Measurements from ENCODE around the gene FIG4. TPM values are rescaled to one million over a fixed set of nuclear protein-coding genes. Genes with fewer than 3 reads are reported as not detected.
"Not testable (repeated sequence)": the region's sequence is repeated elsewhere in the genome, so short reads cannot be mapped to it uniquely, and the experiment has no call there.

Gene FIG4
- total RNA-seq, 1 experiment from 2014 or later = 19.0 TPM

DNA sequence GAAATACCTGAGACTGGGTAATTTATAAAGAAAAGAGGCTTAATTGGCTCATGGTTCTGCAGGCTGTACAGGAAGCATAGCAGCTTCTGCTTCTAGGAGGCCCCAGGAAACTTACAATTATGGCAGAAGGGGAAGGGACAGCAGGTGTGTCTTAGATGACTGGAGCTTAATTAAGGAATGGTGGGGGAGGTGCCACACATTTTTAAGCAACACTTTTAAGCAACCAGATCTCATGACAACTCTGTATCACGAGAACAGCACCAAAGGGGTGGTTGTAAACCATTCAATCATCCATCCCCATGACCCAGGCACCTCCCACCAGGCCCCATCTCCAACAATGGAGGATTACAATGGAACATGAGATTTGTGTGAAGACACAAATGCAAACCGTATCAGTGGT is 26.9 kb downstream of the FIG4 start:
- DNase-seq = no peak
- Histone ChIP-seq H3K27me3 (ENCODE audit: control insufficient read depth, insufficient read depth, low read length) (no peaks in the 10 kb centered on the region), H3K4me3 (ENCODE audit: insufficient read depth, low read depth, low read length) (no peak overlapping the region), H3K36me3 (replicated peaks; ENCODE audit: control insufficient read depth, insufficient read depth, low read length) (peaks cover 1% of the 10 kb centered on the region)

DNA sequence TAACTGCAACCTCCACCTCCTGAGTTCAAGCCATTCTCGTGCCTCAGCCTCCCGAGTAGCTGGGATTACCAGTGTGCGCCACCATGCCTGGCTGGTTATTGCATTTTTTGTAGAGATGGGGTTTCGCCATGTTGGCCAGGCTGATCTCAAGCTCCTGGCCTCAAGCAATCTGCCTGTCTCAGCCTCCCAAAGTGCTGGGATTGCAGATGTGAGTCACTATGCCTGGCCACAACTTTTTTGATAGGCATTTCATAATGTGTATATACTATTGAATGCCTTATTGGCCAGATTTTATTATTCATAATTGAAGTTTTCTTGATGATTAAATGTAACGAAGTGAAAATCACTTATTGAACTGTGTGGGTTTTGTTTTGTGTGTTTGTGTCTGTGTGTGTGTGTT is 27.9 kb downstream of the FIG4 start:
- no peaks in the 10 kb centered on the region for H3K27me3 ChIP-seq (ENCODE audit: control insufficient read depth, insufficient read depth, low read length)
- no peak for DNase-seq

DNA sequence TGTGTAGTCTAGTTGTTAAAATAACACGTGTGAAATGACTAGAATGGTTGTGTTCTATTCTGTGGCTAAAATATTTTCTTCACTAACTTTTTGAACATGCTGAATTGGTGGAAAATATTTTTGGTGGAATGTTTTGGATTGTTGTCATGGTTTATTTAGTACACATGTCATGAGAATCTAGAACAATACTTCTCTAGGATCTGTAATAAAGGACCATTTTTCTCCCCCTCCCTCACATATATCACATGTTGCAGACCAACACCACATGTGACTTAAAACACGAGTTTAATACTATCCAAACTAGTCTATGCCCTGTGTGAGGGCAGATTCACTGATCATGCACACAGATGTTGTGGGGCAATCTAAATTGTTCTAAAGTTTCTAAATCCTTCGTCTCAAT is 29.2 kb downstream of the FIG4 start:
- H3K27me3 ChIP-seq (ENCODE audit: control insufficient read depth, insufficient read depth, low read length) = no peaks in the 10 kb centered on the region

More for the DNA sequence above, 27.9 kb downstream of the FIG4 start:
- Histone ChIP-seq H3K4me3 (ENCODE audit: insufficient read depth, low read depth, low read length) (no peak overlapping the region), H3K36me3 (replicated peaks; ENCODE audit: control insufficient read depth, insufficient read depth, low read length) (peaks cover 1% of the 10 kb centered on the region)

DNA sequence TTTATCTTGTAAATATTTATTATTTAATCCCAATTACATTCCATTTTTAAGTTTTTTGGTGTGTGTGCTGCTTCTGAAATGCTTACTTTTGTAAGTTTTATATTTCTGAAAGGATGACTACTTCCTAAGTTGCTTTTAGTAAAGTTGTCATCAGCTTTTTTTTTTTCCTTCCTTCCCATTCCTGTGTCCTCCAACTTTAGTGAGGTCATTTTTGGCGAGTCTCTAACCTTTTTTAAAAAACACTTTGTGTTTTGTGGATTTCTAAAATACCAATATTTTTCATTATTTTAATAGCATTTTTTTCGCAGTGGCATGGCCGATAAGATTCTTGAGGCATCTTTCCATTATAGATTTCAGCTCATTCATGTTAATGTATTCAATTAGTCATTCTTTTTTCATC is 30.9 kb downstream of the FIG4 start:
- Histone ChIP-seq H3K27me3 (ENCODE audit: control insufficient read depth, insufficient read depth, low read length) (no peaks in the 10 kb centered on the region), H3K36me3 (replicated peaks; ENCODE audit: control insufficient read depth, insufficient read depth, low read length) (peaks cover 1% of the 10 kb centered on the region), H3K4me3 (ENCODE audit: insufficient read depth, low read depth, low read length) (no peak overlapping the region)
- no peak for DNase-seq

More for the DNA sequence above, 29.2 kb downstream of the FIG4 start:
- H3K4me3 ChIP-seq (ENCODE audit: insufficient read depth, low read depth, low read length) = no peak overlapping the region
- no peak for DNase-seq
- H3K36me3 ChIP-seq (replicated peaks; ENCODE audit: control insufficient read depth, insufficient read depth, low read length) = peaks cover 1% of the 10 kb centered on the region

DNA sequence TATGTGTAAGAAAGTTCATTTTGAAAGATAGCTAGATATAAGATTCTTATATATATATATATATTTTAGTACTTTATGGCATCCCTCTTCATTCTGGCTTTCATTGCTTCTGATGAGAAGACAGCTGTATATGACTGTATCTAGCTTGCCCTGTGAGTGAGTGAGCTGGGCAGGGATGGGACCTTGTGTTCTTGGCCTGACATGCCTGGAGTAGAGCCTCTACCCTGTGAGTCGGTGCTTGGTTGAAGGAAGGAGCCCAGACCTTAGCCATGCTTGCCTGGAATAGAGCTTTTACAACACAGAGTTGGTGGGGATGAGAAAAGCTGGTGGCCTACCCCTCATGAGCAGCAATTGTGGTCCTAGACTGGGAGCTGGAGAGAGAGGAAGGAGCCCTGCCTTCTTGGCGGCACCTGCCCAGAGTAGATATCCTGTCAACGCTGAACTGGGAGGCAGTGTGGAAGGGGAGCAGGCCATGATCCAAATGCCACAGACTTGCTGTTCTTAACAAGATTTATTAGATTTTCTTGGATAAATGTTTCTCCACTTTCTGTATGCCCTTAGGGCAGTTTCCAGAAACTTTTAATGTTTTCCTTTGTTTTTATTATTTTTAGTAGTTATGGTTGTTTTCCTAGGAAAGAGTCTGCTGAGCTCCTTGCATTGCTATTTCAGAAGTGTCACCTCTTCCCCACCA is 31.6 kb downstream of the FIG4 start:
- no peaks in the 10 kb centered on the region for H3K36me3 ChIP-seq (replicated peaks; ENCODE audit: control insufficient read depth, insufficient read depth, low read length)
- DNase-seq = no peak
- H3K27me3 ChIP-seq (ENCODE audit: control insufficient read depth, insufficient read depth, low read length) = no peaks in the 10 kb centered on the region
- H3K4me3 ChIP-seq (ENCODE audit: insufficient read depth, low read depth, low read length) = no peak overlapping the region

DNA sequence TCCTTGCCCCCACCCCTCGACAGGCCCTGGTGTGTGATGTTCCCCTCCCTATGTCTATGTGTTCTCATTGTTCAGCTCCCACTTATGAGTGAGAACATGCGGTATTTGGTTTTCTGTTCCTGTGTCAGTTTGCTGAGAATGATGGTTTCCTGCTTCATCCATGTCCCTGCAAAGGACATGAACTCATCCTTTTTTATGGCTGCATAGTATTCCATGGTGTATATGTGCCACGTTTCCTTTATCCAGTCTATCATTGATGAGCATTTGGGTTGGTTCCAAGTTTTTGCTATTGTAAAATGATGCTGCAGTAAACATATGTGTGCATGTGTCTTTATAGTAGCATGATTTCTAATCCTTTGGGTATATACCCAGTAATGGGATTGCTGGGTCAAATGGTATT is 34.2 kb downstream of the FIG4 start:
- not testable (repeated sequence) for H3K27me3 ChIP-seq (ENCODE audit: control insufficient read depth, insufficient read depth, low read length); H3K4me3 ChIP-seq (ENCODE audit: insufficient read depth, low read depth, low read length); DNase-seq; H3K36me3 ChIP-seq (replicated peaks; ENCODE audit: control insufficient read depth, insufficient read depth, low read length)

DNA sequence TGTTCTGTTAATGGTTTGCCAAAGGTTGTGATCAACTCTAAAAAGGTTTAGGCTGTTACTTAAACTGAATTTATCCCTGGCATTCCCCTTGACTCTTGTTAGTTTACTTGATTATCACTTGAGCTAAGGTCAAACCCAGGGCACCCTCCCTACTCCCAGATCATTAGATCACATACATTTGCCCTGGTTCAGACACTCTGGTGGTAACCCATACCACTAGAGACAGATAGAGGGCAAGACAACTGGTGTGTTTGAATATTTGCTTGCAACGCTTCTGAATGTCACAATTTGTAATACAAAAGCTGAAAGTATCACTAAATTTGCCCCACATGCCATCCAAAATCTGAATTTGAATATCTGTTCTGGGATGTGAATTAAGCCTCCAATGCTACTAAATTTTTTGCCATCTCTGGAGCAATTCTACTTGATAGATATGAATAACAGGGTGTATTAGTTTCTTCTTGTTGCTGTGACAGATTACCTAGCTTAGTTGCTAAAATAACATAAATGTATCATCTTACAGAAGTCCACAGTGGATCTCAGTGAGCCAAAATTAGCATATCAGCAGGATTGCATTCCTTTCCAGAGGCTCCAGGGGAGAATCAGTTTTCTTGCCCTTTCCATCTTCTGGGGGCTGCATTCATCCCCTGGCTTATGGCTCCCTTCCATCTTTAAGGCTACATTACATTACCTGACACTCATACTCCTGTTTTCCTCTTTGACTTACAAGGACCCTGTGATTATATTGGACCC is 45.4 kb downstream of the FIG4 start:
- Histone ChIP-seq H3K36me3 (replicated peaks; ENCODE audit: control insufficient read depth, insufficient read depth, low read length) (no peaks in the 10 kb centered on the region), H3K27me3 (ENCODE audit: control insufficient read depth, insufficient read depth, low read length) (no peaks in the 10 kb centered on the region), H3K4me3 (ENCODE audit: insufficient read depth, low read depth, low read length) (no peak overlapping the region)
- DNase-seq = peak; percentile 19

DNA sequence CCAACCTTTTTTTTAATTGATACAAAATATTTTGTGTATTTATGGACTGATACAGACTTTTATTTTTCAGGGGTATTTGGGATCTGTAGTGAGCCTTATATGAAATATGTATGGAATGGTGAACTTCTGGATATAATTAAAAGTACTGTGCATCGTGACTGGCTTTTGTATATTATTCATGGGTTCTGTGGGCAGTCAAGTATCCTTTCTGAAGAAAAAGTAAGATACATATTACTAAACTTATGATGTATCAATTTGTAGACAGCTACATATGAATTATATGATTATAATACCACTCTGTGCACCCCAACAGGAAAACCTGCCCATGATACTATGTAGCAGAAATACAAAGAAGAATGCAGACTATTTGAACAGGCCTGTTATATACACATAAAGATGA is 47.2 kb downstream of the FIG4 start:
- Histone ChIP-seq H3K27me3 (ENCODE audit: control insufficient read depth, insufficient read depth, low read length) (no peaks in the 10 kb centered on the region), H3K4me3 (ENCODE audit: insufficient read depth, low read depth, low read length) (no peak overlapping the region), H3K36me3 (replicated peaks; ENCODE audit: control insufficient read depth, insufficient read depth, low read length) (no peaks in the 10 kb centered on the region)
- no peak for DNase-seq

DNA sequence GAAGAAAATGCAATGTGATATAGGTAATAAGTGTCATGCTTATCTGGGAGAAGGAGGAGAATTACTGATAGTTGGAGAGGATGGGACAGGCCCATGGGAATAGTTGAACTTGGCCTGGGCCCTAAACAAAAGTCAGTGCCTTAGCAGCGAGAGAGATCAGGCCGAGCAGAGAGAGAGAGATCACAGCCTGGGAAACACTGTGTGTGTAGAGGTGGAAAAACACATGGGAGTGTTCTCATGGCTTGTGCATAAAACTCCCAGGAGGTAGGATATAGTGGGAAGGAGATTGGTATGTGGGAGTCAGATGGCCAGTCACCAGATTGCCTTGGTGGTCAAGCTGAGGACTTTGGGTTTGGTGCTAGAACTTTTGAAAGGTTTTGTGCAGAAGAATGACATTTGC is 47.6 kb downstream of the FIG4 start:
- no peaks in the 10 kb centered on the region for H3K36me3 ChIP-seq (replicated peaks; ENCODE audit: control insufficient read depth, insufficient read depth, low read length)
- H3K4me3 ChIP-seq (ENCODE audit: insufficient read depth, low read depth, low read length) = no peak overlapping the region
- no peak for DNase-seq
- no peaks in the 10 kb centered on the region for H3K27me3 ChIP-seq (ENCODE audit: control insufficient read depth, insufficient read depth, low read length)

DNA sequence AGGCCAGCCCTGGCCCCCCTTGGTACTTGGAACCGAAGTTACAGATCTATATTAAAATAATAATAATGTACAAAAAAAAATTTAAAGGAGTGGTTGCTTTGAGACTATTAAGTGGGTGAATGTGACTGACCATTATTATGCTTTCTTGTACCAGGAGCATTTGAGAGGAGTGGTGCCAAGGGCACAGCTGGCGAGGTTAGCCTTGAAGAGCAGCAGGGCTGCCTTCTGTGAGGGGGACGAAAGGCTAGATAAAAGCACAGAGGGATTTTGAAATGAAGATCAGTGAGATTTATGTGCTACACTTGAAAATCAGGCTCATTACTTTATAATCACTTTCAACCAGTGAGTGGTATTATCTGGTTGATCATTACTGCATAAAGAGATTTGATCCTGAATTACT is 48.6 kb downstream of the FIG4 start:
- Histone ChIP-seq H3K4me3 (ENCODE audit: insufficient read depth, low read depth, low read length) (no peak overlapping the region), H3K27me3 (ENCODE audit: control insufficient read depth, insufficient read depth, low read length) (no peaks in the 10 kb centered on the region), H3K36me3 (replicated peaks; ENCODE audit: control insufficient read depth, insufficient read depth, low read length) (no peaks in the 10 kb centered on the region)
- DNase-seq = no peak

DNA sequence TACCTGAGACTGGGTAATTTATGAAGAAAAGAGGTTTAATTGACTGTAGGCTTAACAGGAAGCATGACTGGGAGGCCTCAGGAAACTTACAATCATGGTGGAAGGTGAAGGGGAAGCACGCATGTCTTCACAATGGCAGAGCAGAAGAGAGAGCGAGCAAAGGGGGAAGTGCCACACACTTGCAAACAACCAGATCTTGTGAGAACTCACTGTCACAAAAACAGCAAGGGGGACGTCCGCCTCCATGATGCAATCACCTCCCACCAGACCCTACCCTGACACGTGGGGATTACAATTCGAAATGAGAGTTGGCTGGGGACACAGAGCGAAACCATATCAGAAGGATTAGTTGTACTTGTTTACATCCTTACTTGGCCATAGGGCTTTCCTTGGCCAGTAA is 49.7 kb downstream of the FIG4 start:
- no peaks in the 10 kb centered on the region for H3K27me3 ChIP-seq (ENCODE audit: control insufficient read depth, insufficient read depth, low read length)
- H3K4me3 ChIP-seq (ENCODE audit: insufficient read depth, low read depth, low read length) = no peak overlapping the region
- DNase-seq = no peak
- H3K36me3 ChIP-seq (replicated peaks; ENCODE audit: control insufficient read depth, insufficient read depth, low read length) = no peaks in the 10 kb centered on the region

DNA sequence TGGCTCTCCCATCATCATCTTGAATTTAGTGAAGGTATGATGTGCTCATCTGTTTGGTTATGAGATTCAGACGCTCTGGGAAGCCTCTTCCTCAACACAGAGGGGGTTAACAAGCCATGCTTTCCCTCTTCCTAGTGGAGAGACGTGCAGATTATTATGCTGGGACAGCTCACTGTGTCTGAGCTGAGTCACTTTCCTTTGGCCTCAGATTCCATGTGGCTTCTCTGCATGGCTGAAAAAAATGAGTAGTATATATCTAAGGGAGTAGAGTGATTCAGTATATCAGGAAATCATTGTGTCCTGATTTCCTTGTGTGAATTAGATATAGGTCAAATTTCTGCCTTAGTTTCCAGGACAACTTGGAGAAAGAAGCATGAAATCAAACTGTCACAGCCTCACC is 52.6 kb downstream of the FIG4 start:
- Histone ChIP-seq H3K27me3 (ENCODE audit: control insufficient read depth, insufficient read depth, low read length) (no peaks in the 10 kb centered on the region), H3K4me3 (ENCODE audit: insufficient read depth, low read depth, low read length) (no peak overlapping the region), H3K36me3 (replicated peaks; ENCODE audit: control insufficient read depth, insufficient read depth, low read length) (no peaks in the 10 kb centered on the region)
- no peak for DNase-seq

DNA sequence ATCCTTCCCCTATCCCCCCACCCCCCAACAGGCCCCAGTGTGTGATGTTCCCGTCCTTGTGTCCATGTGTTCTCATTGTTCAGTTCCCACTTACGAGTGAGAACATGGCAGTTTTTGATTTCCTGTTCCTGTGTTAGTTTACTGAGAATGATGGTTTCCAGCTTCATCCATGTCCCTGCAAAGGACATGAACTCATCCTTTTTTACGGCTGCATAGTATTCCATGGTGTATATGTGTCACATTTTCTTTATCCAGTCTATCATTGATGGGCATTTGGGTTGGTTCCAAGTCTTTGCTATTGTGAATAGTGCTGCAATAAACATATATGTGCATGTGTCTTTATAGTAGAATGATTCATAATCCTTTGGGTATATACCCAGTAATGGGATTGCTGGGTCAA is 53.7 kb downstream of the FIG4 start:
- H3K27me3 ChIP-seq (ENCODE audit: control insufficient read depth, insufficient read depth, low read length); DNase-seq; H3K4me3 ChIP-seq (ENCODE audit: insufficient read depth, low read depth, low read length); H3K36me3 ChIP-seq (replicated peaks; ENCODE audit: control insufficient read depth, insufficient read depth, low read length): not testable (repeated sequence)

DNA sequence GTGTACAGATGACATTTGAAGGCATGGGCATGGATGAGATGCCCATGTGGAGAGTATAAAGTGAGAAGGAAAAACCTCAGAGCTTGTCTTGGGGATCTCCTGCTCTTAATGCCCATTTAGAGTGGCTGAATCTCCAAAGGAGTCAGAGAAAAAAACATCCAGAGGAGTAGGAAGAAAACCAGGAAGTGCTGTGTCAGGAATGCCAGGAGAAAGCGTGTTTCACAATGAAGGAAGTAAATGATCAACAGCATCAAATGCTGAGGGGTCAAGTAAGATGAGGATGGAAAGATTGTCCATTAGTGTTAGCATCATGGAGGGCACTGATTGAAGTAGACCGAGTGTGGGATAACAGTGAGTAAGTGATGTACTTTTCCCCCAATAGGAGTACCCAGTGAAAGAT is 56.1 kb downstream of the FIG4 start:
- DNase-seq = no peak
- no peaks in the 10 kb centered on the region for H3K27me3 ChIP-seq (ENCODE audit: control insufficient read depth, insufficient read depth, low read length)
- no peak overlapping the region for H3K4me3 ChIP-seq (ENCODE audit: insufficient read depth, low read depth, low read length)
- no peaks in the 10 kb centered on the region for H3K36me3 ChIP-seq (replicated peaks; ENCODE audit: control insufficient read depth, insufficient read depth, low read length)

DNA sequence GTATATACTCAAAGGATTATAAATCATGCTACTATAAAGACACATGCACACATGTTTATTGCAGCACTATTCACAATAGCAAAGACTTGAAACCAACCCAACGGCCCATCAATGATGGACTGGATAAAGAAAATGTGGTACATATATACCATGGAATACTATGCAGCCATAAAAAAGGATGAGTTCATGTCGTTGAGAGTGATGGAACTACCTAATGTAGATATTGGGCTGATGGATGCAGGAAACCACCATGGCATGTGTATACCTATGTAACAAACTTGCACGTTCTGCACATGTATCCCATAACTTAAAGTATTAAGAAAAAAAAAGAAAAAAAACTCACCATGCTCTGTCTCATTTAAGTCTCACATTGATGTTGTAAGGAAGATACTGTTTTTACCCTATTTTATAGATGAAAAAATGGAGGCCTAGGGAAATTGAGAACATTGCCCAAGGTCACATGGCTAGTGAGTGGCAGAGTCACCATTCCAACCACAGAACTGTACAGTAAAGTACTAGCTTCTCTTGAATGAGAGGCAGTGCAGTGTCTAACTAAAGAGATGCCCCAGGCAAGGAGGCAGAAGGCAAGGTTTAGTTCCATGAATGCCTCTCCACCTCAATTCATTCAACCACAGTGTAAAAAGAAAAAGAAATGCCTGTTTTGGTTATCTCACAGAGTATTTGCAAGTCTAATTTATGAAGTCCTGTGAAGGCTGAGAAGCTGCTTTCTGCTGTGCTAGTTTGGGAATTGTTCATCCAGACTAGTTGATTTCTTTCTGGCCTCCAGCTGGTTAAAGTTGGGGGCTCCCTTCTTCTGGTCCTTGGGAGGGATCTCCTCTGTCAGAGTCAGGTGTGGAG is 68.2 kb downstream of the FIG4 start:
- H3K36me3 ChIP-seq (replicated peaks; ENCODE audit: control insufficient read depth, insufficient read depth, low read length) = no peaks in the 10 kb centered on the region
- no peak overlapping the region for H3K4me3 ChIP-seq (ENCODE audit: insufficient read depth, low read depth, low read length)
- H3K27me3 ChIP-seq (ENCODE audit: control insufficient read depth, insufficient read depth, low read length) = no peaks in the 10 kb centered on the region
- no peak for DNase-seq

Data from H7 (cell line).